Measurements from ENCODE around the gene GLI3. TPM values are rescaled to one million over a fixed set of nuclear protein-coding genes. Genes with fewer than 3 reads are reported as not detected.

The GLI3 gene
- total and polyA plus RNA-seq, 2 of the 8 experiments (the other 6 are each of a cell fraction or from before 2014, with no cell fraction given) = 8.0 to 31.1 TPM

DNA sequence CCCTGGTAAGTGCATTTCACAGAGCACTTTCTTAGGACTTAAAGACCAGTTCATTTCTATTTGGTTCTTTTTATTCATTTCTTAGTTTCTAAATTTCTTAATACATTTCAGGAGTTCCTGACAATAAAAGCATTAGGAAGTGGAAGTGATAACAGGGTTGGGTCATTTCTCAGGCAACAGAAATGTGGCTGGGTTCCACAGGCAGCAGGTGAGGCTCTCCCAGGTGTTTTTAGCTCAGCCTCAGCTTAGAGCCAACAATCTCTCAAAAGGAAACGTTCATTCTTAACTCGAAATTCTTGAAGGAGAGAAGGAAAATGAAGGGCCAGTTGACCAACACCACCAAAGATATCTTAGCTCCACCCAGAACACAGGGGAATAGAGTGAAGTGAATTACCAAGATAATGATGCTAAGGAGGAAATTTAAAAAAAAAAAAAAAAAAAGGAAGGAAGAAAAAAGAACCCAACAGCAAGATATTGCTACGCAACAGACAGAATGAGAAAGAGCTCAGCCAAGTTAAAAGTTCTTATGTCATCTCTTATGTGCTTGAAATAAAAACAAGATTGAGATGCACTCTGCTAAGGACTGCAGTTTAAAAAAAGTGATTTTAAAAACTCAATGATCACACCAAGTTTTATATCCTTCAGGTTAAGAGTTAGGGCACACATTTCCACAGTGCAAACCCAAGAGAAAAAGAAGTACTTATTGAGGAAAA is 230.1 kb downstream of the GLI3 start:
- Histone ChIP-seq H3K27me3 (replicated peaks in 1 of 4; ENCODE audit: control insufficient read depth in 3 of 4, extremely low read depth in 1 of 4, insufficient read depth in 3 of 4, low read length in 3 of 4) (no peaks in the 10 kb centered on the region), H4K5ac (ENCODE audit: insufficient read length, low read depth, low read length) (no peak overlapping the region), H3K18ac (ENCODE audit: extremely low read depth, low read length) (no peak overlapping the region), H2BK120ac (replicated peaks; ENCODE audit: low read depth, low read length) (no peak overlapping the region), H2BK5ac (ENCODE audit: low read depth, low read length) (no peak overlapping the region), H4K8ac (ENCODE audit: extremely low read depth, insufficient read depth, low read length) (no peak overlapping the region), H3K9me3 (ENCODE audit: insufficient read depth in 2 of 2, low read depth in 1 of 2, low read length in 1 of 2) (no peaks in the 10 kb centered on the region), H3K27ac (ENCODE audit: low read depth, low read length) (no peak overlapping the region; the same call in 1 of the 2 replicates), H2AK5ac (ENCODE audit: low read depth, low read length) (no peak overlapping the region), H3K4me3 (ENCODE audit: extremely low read depth in 1 of 4, insufficient read depth in 2 of 4, low read depth in 3 of 4, low read length in 4 of 4) (no peak overlapping the region), H3K4ac (replicated peaks; ENCODE audit: insufficient read length, low read depth, low read length) (no peak overlapping the region), H3K23me2 (ENCODE audit: low read depth, low read length) (no peaks in the 10 kb centered on the region), H3K36me3 (ENCODE audit: control insufficient read depth in 2 of 4, insufficient read depth in 4 of 4, low read length in 3 of 4) (peaks cover 0 to 2% (median 0%) of the 10 kb centered on the region in 4 experiments; a peak in 3 of 8 replicates), H3K79me1 (ENCODE audit: low read depth, low read length) (no peaks in the 10 kb centered on the region), H3K14ac (ENCODE audit: insufficient read length) (no peak overlapping the region), H3K9ac (replicated peaks in 1 of 4; ENCODE audit: extremely low read depth in 1 of 4, low read depth in 3 of 4, low read length in 3 of 4) (no peak overlapping the region), H3K4me1 (replicated peaks in 1 of 4; ENCODE audit: control insufficient read depth in 3 of 4, insufficient read depth in 4 of 4, low read length in 3 of 4) (no peaks in the 10 kb centered on the region), H4K91ac (replicated peaks; ENCODE audit: insufficient read length, low read length) (no peak overlapping the region), H2BK12ac (ENCODE audit: low read depth, low read length) (no peak overlapping the region), H4K20me1 (replicated peaks in 1 of 2; ENCODE audit: control insufficient read depth in 1 of 2, insufficient read depth in 2 of 2, low read length in 2 of 2) (no peaks in the 10 kb centered on the region), H2AFZ (ENCODE audit: low read length) (no peak overlapping the region), H3K23ac (ENCODE audit: insufficient read length) (no peak overlapping the region), H3K4me2 (ENCODE audit: insufficient read depth in 1 of 2, low read depth in 2 of 2, low read length in 2 of 2) (no peak overlapping the region), H3K56ac (replicated peaks; ENCODE audit: insufficient read length, low read depth, low read length) (no peak overlapping the region), H3K79me2 (ENCODE audit: control insufficient read depth in 1 of 2, insufficient read depth in 2 of 2, low read length in 2 of 2) (no peaks in the 10 kb centered on the region), H2BK20ac (ENCODE audit: low read length) (no peak overlapping the region), H2BK15ac (ENCODE audit: low read length) (no peak overlapping the region)
- FAIRE-seq = no peak
- ChIA-PET POLR2A (ENCODE audit: partially characterized antibody) (interaction anchor here (0.6 to 0.9 kb wide), 2 partner anchors 8 to 905 kb away, joined by 3 to 4 read pairs; no protein-coding TSS in a partner anchor), CTCF (ENCODE audit: partially characterized antibody) (interaction anchor here (0.5 to 4.5 kb wide), 6 partner anchors 17 to 663 kb away, joined by 3 to 14 read pairs (median 3); no protein-coding TSS in a partner anchor)
- 79% methylated on average over 3 of the region's 3 CpGs; no CpG with 5 or more reads in 1 of the 2 experiments for WGBS, 2 experiments (ENCODE audit: extremely low coverage in 1 of 2, insufficient coverage in 1 of 2, insufficient read length in 1 of 2, insufficient replicate concordance in 2 of 2, low coverage in 1 of 2, low lambda C conversion rate in 2 of 2, missing lambda C conversion rate in 1 of 2)
- no peak for DNase-seq (ENCODE audit: low read depth in 1 of 2, low spot score in 2 of 2)
- TF ChIP-seq SIX5 (IDR thresholded peaks at IDR 0.05; ENCODE audit: low read depth, low read length) (no peak), EZH2 (IDR thresholded peaks at IDR 0.05; ENCODE audit: low read depth, low read length, severe bottlenecking) (no peak), MAFK (IDR thresholded peaks at IDR 0.05; ENCODE audit: low read depth, low read length) (no peak), SAP30 (IDR thresholded peaks at IDR 0.05; ENCODE audit: insufficient read depth, insufficient replicate concordance, low read length) (no peak), CREB1 (IDR thresholded peaks at IDR 0.05) (no peak), KDM1A (IDR thresholded peaks at IDR 0.05; ENCODE audit: borderline replicate concordance, low read length) (no peak), RXRA (IDR thresholded peaks at IDR 0.05; ENCODE audit: insufficient read depth, low read depth, low read length) (no peak), CBX8 (IDR thresholded peaks at IDR 0.05; ENCODE audit: borderline replicate concordance, low read depth, low read length) (no peak), CHD2 (IDR thresholded peaks at IDR 0.05; ENCODE audit: low read length) (no peak), BRCA1 (IDR thresholded peaks at IDR 0.05; ENCODE audit: low read depth, low read length) (no peak), NRF1 (IDR thresholded peaks at IDR 0.05; ENCODE audit: low read depth, low read length) (no peak), RFX5 (IDR thresholded peaks at IDR 0.05; ENCODE audit: borderline replicate concordance, low read depth, low read length) (no peak)
